MM.1S (cell line): Measurements from ENCODE around the gene MRTFA.

Experiments used
- EZH2 ChIP-seq: fragments of 300-600 bp; sonication (generic); optimal IDR thresholded peaks from 2 replicates; pipeline ENCODE3; 2017; ENCODE audit warnings: low read depth, mild to moderate bottlenecking, antibody characterized with exemption, low read length, mixed read lengths
- EZH2phosphoT487 ChIP-seq: fragments of 300-600 bp; sonication (generic); IDR thresholded peaks from 2 replicates; pipeline ENCODE4 v1.6.1; 2018; ENCODE audit warnings: antibody characterized with exemption, low read length
- TF ChIP-seq, protein P1 (sequence below): fragments of 300-600 bp; sonication (generic); IDR thresholded peaks from 2 replicates; pipeline ENCODE4 v1.5.1; 2016; ENCODE audit warnings: antibody characterized with exemption, low read length, mixed read lengths

DNA sequence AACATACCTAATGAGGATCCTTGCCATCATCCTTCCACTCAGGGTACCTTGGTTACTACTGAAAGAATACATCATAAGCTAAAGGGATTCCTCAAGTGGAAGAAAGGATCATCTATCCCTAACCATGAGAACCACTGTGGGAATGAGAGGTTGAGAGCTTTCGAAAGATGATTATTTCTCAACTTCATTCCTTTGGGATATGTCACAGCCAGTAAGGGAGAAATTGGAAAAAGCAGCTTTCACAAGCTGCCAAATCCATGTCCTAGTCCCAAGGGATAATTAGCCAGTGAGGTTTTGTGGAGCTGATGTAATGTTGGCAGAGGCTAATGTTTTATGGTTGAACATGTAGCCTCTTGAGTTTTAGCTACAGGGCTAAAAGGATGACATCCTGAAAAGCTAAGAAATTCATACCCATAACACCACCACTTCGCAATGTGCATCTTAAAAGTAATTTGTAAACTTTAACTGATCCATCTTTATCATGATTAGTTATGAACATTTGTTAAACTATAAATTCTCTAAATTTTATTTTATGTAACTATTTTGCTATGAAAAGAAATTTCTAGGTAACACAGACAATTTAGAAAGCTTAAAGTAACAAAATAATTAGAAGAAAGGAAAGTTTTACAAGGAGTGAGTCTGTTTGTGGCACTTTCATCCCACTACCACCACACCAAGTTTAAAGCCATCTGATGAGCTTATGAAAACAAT is 123.9 kb downstream of the MRTFA start:
- no peak for TF ChIP-seq EZH2
- TF ChIP-seq, protein P1, sequence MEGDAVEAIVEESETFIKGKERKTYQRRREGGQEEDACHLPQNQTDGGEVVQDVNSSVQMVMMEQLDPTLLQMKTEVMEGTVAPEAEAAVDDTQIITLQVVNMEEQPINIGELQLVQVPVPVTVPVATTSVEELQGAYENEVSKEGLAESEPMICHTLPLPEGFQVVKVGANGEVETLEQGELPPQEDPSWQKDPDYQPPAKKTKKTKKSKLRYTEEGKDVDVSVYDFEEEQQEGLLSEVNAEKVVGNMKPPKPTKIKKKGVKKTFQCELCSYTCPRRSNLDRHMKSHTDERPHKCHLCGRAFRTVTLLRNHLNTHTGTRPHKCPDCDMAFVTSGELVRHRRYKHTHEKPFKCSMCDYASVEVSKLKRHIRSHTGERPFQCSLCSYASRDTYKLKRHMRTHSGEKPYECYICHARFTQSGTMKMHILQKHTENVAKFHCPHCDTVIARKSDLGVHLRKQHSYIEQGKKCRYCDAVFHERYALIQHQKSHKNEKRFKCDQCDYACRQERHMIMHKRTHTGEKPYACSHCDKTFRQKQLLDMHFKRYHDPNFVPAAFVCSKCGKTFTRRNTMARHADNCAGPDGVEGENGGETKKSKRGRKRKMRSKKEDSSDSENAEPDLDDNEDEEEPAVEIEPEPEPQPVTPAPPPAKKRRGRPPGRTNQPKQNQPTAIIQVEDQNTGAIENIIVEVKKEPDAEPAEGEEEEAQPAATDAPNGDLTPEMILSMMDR, result no peak
- no peak for TF ChIP-seq EZH2phosphoT487
